ENCODE data around the gene CTSH.
A peak's percentile ranks its signal among the peaks of the same experiment; 100 is the strongest.

CTSH gene

DNA sequence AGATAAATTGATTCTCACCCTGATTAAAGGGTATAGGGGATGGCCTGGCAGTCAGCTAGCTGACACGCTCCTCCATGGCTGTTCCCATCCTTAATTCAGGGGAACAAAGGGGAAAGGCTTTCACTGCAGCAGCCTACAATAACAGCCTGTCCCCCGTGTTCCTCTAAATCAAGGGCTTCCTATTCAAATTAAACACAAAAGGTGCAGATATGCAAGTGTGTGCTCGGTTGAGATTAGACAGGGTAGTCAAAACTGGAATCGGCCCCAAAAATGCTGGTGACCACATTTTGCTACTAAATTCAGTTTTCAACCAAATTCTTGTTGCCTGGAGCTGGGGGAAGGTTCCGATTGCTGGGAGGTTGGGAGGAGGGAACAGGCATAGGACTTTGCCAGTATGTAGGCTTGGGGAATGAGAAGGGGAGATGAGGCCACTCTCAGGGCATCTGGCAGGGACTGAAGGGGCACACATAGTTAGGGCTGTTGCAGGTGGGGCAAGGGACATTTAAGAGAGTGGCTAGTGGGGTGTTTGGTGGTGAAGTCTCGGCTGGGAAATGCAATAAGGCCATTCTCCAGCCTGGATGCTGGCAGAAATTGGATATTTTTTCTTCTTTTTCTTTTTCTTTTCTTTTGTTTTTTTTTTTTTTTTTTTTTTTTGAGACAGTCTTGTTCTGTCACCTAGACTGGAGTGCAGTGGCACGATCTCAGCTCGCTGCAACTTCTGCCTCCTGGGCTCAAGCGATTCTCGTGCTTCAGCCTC lies 32.9 kb upstream of the CTSH start:
- no peak for DNase-seq (ENCODE audit: low spot score)

GRCh38 chr15:78977091-78977571 lies 32.3 kb upstream of the CTSH start:
- DNase-seq (ENCODE audit: low spot score), result no peak

DNA sequence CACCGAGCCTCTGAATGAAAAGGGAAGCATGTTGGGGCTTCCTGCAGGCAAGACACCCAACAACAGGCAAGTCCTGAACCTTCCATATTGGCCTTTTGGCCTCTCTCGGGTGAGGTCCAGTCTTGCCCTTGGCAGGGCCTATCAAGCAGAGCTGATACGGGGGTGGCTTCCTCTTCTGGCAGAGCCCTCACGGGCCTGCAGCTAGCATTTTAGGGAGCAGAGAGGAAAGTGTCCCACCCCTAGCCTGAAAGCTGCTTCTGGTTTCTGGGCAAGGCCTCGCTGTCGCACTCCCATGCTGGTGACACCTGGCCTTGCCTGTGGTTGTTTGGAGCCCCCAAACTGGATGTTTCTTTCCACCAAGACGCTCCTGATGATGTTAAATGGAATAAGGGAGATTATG lies 31.8 kb upstream of the CTSH start:
- DNase-seq (ENCODE audit: low spot score), result no peak

- DNase-seq (ENCODE audit: low spot score), result no peak
These were observed 29.5 kb upstream of the CTSH start for GRCh38 chr15:78974272-78974918.

DNA sequence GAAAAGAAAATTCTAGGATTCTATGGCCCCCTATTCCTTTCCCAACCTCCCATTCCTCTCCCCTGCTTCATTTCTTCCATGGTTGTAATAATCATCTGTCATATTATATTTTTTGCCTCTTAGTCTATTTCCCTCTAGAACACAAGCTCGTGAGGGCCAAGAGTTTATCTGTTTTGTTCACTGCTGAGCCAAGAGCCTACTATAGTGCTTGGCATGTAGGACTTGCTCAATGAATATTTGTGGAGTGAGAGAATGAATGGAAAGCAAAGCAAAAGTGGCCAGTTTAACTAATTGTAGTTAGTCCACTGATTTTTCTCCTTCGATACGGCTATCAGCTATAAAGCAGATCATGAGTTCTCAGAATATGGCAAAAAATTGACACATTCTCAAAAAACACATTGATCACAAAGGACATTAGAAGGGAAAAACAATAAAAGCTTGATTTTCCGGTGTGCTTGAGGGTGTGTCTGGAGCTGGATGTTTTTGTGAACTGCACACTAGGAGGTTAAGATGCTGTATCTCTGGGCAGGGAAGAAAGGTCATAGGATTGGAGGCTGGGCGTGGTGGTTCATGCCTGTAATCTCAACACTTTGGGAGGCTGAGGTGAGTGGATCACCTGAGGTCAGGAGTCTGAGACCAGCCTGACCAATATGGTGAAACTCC lies 25.0 kb upstream of the CTSH start:
- no peak for DNase-seq (ENCODE audit: low spot score)

DNA sequence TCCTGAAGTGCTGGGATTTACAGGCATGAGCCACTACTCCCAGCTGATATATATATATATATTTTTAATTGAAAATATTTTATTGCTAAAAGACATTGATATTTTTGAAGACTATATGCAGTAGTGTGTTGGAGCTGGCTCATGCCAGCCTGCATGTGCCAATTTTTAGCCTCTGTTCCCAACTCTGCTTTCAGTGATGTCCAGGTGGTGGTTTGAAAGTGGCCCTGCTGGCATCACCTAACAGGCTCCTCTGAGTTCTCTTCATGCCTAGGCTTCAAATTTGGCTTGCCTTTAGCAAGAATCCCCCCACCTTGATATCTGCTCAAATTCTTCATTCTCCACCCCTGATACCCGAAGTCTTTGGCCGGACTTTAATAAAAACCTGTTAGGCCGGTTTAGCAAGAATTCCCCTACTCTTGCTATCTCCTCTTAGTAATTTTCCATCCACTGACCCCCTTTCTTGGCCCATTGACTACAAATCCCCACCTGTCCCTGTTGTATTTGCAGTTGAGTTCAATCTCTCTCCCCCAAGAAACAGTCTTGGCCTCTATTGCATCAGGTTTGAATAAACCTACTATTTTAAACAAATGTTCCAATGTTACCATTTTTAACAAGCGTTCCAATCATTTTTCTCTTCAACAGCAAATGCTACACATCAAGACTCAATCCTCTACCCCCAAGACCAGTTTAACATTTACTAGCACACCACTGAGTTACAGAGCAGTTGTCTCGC lies 23.9 kb upstream of the CTSH start:
- DNase-seq (ENCODE audit: low spot score), result no peak

- no peak for DNase-seq (ENCODE audit: low spot score)
These were observed 23.3 kb upstream of the CTSH start for GRCh38 chr15:78968114-78968513.

DNA sequence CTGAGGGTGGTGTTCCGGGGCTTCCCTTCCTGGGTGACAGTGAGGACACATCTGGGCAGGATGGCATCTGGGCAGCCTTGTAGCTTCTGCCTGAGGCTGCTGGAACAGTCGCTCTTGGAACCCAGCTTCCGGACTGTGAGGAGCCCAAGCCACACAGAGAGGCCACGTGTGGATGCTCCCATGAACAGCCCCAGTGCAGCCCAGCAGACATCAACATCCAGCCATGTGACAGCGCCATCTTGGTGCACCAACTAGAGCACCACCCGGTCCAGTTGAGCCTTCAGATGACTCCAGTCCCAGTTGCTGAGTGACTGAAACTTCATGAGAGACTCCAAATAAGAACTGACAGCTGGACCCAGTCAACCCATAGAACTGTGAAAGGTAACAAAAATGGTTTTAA lies 15.5 kb upstream of the CTSH start:
- no peak for DNase-seq (ENCODE audit: low spot score)

DNA sequence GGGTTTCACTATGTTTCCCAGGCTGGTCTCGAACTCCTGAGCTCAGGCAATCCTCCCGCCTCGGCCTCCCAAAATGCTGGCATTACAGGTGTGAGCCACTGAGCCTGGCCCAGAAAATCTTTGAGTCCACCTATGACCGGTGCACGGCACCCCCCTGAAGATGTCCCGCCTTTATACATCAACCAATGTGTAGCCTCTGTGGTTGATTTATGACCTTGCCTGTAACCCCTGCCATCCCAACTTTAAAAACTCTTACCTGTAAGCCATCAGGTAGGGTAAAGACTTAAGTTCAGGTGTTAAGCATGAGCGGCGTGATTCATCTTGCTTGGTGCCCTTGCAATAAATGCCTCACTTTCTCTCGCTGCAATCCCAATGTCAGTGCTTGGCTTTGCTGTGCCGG lies 14.5 kb upstream of the CTSH start:
- DNase-seq (ENCODE audit: low spot score), result no peak

GRCh38 chr15:78957416-78958093 lies 12.7 kb upstream of the CTSH start:
- DNase-seq (ENCODE audit: low spot score), result no peak

DNA sequence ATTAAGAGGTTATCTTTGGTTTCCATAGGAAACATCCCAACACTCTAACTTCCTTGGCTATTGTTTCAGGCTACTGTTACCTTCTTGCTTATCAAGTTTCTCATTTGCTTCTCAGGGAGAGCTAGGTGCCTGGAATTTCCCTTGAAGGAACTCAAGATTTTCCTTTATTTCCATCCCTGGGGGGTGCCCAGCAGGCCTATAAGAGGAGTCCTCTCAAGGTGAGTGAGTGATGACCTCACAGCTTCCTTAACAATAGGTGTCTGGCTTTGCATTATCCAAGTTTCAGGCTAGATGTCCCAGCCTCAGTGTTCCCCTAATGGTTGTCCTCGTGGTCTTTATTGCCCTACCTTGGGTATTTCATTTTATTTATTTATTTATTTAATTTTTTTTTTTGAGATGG lies 12.1 kb upstream of the CTSH start:
- DNase-seq (ENCODE audit: low spot score), result no peak

GRCh38 chr15:78955355-78955754 lies 10.5 kb upstream of the CTSH start:
- peak; percentile 4 for DNase-seq (ENCODE audit: low spot score)

- peak; percentile 77 for DNase-seq (ENCODE audit: low spot score)
These were observed 7.0 kb upstream of the CTSH start for GRCh38 chr15:78951841-78952238.

DNA sequence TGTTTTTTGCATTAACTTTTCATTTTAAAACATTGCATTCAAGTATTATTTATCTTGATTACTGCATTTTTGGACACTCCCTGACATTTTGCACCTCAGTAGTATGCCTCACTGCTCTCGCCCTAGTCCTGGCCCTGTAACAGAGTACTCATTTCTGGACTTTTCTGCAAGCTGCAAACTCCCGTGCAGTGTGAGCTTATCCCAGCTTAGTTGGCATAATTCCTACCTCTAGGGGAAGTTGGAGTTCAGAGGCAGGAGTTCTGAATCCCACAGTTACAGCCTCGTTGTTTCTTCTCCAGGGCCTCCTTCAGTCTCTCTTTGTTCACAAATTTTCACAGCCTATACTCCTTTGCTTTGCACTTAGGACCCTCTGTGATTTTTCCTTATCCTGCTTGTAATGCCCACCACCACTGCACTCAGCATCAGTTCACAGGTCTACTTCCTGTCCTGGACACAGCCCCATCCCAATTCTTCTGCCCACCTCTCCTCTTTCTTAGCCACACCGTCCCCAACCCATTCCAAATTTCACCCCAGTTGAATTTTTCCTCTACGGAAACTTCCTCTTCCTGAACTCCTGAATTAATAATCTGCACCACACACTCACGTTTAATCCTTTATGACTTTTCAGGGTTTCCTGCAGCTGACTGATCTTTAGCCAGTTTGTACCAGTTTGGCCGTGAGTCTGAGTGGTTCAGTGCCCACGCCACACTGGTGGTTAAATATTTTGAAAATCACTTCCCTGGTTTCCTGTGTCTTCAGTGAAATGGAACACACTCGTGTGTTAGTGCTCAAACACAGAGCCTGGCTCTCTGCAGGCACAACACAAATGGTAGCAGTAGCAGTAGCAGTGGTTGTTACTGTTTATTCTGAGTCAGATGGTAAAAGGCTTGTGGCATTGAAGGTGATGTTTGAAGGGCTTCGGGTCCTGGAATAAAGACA lies 6.3 kb upstream of the CTSH start:
- peak; percentile 65 for DNase-seq (ENCODE audit: low spot score)

GRCh38 chr15:78950343-78950742 lies 5.5 kb upstream of the CTSH start:
- peak; percentile 82 for DNase-seq (ENCODE audit: low spot score)

- DNase-seq (ENCODE audit: low spot score), result no peak
These were observed 4.6 kb upstream of the CTSH start for GRCh38 chr15:78949461-78949860.

GRCh38 chr15:78947506-78947905 lies 2.7 kb upstream of the CTSH start:
- no peak for DNase-seq (ENCODE audit: low spot score)

- no peak for DNase-seq (ENCODE audit: low spot score)
These were observed 1.6 kb upstream of the CTSH start for GRCh38 chr15:78946493-78946892.

GRCh38 chr15:78944202-78944625 lies 632 bp downstream of the CTSH start:
- peak; percentile 58 for DNase-seq (ENCODE audit: low spot score)

- DNase-seq (ENCODE audit: low spot score), result no peak
These were observed 1.2 kb downstream of the CTSH start for GRCh38 chr15:78943692-78944091.

DNA sequence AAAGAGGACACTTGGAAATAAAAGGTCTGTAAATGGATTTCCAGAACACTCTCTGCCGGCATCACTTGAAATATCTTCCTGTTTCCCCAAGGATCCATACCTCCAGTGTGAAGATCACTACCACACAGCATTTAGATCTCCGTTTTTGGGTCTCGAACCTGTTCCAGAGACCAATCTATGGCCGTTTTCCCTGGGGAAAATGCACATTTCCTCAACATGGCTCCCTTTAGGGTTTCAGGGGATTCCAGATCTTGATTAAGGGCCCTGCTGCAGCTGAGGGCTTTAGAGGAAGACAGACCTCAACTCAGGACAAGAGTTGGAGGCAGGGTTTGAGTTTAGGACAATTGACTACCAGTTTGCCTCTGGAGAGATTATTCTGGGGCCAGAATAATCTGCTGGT lies 2.1 kb downstream of the CTSH start:
- DNase-seq (ENCODE audit: low spot score), result no peak
